Panc1 (cell line): ENCODE measurements around the gene TBCK. TPM values are rescaled to one million over a fixed set of nuclear protein-coding genes. Genes with fewer than 3 reads are reported as not detected.

Experiments
- ATAC-seq: fragments of 200-7000 bp; cut with Tn5 transposase; 2 replicates; pipeline ENCODE4 v1.9.1; 2020; ENCODE audit warnings: mild to moderate bottlenecking, moderate library complexity
- BruUV-seq: library from RNA; stranded (reverse); fragments of 400-500 nt; replicated peaks from 2 replicates; lab custom pipeline; 2021; lab: Mats Ljungman, UMichigan
- CTCF ChIA-PET: fragments of 300-600 bp; sonication (Branson Sonifier 250); formaldehyde crosslinking; loops from one replicate; lab custom pipeline; 2022; ENCODE audit warnings: antibody characterized with exemption; lab: Charles Lee
- POLR2A ChIA-PET: fragments of 300-600 bp; sonication (Branson Sonifier 250); formaldehyde crosslinking; loops from one replicate; lab custom pipeline; 2022; ENCODE audit warnings: antibody characterized with exemption; lab: Charles Lee
- DNase-seq: peaks from one replicate; pipeline ENCODE4 v3.0.0-alpha.2; 2010; ENCODE audit warnings: low read depth, low spot score
- H3K27ac ChIP-seq: 2 replicates; pipeline ENCODE4 v1.5.1; 2011; ENCODE audit warnings: mild to moderate bottlenecking, low read length, inconsistent platforms
- H3K27me3 ChIP-seq: fragments of 200-500 bp; sonication (Bioruptor generic); 2 replicates; pipeline ENCODE4 v1.6.0; 2014; ENCODE audit warnings: low read length, inconsistent platforms; ENCODE audit not compliant: control insufficient read depth, insufficient read depth
- H3K36me3 ChIP-seq: fragments of 200-500 bp; sonication (Bioruptor generic); 2 replicates; pipeline ENCODE4 v1.5.1; 2014; ENCODE audit warnings: inconsistent platforms, mild to moderate bottlenecking, low read length, moderate library complexity; ENCODE audit not compliant: control insufficient read depth, insufficient read depth
- H3K4me1 ChIP-seq: 2 replicates; pipeline ENCODE4 v1.5.1; 2011; ENCODE audit warnings: inconsistent platforms, mild to moderate bottlenecking, low read length, moderate library complexity; ENCODE audit not compliant: control insufficient read depth, insufficient read depth
- H3K4me3 ChIP-seq, 2 experiments: 2 replicates each; pipeline ENCODE4 v1.5.1; 2011 to 2012; ENCODE audit warnings: low read depth in 2 of 2, low read length in 2 of 2, mild to moderate bottlenecking in 2 of 2, inconsistent platforms in 1 of 2, moderate library complexity in 1 of 2
- H3K9me3 ChIP-seq: fragments of 200-500 bp; sonication (Bioruptor generic); 2 replicates; pipeline ENCODE4 v1.5.1; 2014; ENCODE audit warnings: low read depth, mild to moderate bottlenecking, inconsistent platforms, low read length, moderate library complexity; ENCODE audit not compliant: control insufficient read depth, insufficient read depth
- CTCF ChIP-seq: fragments of 450-650 bp; IDR thresholded peaks from 2 replicates; pipeline ENCODE4 v1.5.1; 2017; ENCODE audit warnings: mild to moderate bottlenecking
- POLR2AphosphoS5 ChIP-seq: IDR thresholded peaks from 2 replicates; pipeline ENCODE4 v1.6.1; 2012; ENCODE audit warnings: mild to moderate bottlenecking, low read depth, low read length, moderate library complexity
- SIN3A ChIP-seq: IDR thresholded peaks from 2 replicates; pipeline ENCODE4 v1.6.1; 2012; ENCODE audit warnings: low read depth, mild to moderate bottlenecking, low read length, moderate library complexity, borderline replicate concordance; ENCODE audit not compliant: insufficient read depth
- TCF7L2 ChIP-seq: IDR thresholded peaks from 2 replicates; pipeline ENCODE4 v1.6.1; 2011; ENCODE audit warnings: mild to moderate bottlenecking, low read depth, low read length, inconsistent platforms
- in situ Hi-C: cut with HindIII; loops from 2 replicates; pipeline ENCODE4 v1.10.0; 2016; ENCODE audit warnings: low sequenced_read_pairs, low pct_unique_long_range_greater_than_20kb
- intact Hi-C: fragments of 100-400 bp; cut with micrococcal nuclease; formaldehyde crosslinking; loops from one replicate; pipeline ENCODE4 v1.10.0; 2022; ENCODE audit not compliant: unreplicated experiment
- total RNA-seq: library from RNA; stranded (reverse); gene quantifications from one replicate; pipeline ENCODE4 v1.2.1, GENCODE V29; 2021; ENCODE audit not compliant: unreplicated experiment
- TF ChIP-seq, protein P1 (sequence below), 2 experiments: IDR thresholded peaks; 2 replicates each; pipeline ENCODE4 v1.6.1; 2011 to 2012; ENCODE audit warnings: low read depth in 2 of 2, control low read depth in 1 of 2, low read length in 1 of 2, mild to moderate bottlenecking in 1 of 2, moderate library complexity in 1 of 2; ENCODE audit not compliant: insufficient read depth in 1 of 2

TBCK gene
- total RNA-seq, 1 experiment from 2014 or later: 15.1 TPM

GRCh38 chr4:106316773-106317409 lies 882 bp upstream of the TBCK start:
- Histone ChIP-seq H3K4me1 (peaks cover 3% of the 10 kb centered on the region; the same call in 1 of the 2 replicates), H3K9me3 (no peaks in the 10 kb centered on the region), H3K27ac (peak overlapping the region; percentile 96), H3K36me3 (peaks cover 13% of the 10 kb centered on the region; the same call in 1 of the 2 replicates), H3K4me3 (peak overlapping the region; percentile 89 to 97), H3K27me3 (no peaks in the 10 kb centered on the region)
- POLR2A ChIA-PET: no interaction called here
- TF ChIP-seq TCF7L2 (no peak), POLR2AphosphoS5 (no peak), CTCF (no peak)
- BruUV-seq: TSS peak; percentile 88
- DNase-seq: no peak
- no peak for ATAC-seq
- in situ Hi-C loops: no loop called here
- intact Hi-C loops: no loop called here
- CTCF ChIA-PET: no interaction called here

DNA sequence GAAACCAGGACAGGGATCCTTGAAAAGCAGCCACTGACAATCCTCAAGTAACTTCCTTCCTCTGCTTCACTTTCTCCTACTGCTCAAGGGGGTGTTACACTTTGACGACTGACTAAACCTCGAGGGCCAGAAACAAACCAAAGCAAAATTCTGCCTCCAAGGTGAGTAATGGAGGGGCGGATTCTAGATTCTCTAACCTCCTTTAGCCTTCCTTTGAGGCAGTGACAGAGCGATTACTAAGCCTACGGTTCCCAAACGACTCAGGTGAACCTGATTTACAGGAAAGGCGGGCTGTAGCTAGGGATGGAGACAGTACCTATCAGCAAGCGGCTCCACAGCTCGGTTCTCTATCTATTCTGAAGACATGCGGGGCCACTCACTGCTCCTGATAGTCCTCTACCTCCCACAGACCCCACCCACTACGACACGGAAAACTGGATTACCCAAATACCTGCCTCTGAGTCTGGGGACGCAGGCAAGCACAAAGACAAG lies 487 bp downstream of the TBCK start:
- H3K36me3 ChIP-seq: peaks cover 13% of the 10 kb centered on the region; the same call in 1 of the 2 replicates
- DNase-seq (no peak), ATAC-seq (peak; percentile 42)
- no peaks in the 10 kb centered on the region for H3K9me3 ChIP-seq
- BruUV-seq: TSS peak; percentile 89
- CTCF ChIA-PET: no interaction called here
- intact Hi-C loops (no loop called here), in situ Hi-C loops (no loop called here)
- POLR2A ChIA-PET: interaction anchor here (0.7 kb wide), 3 partner anchors 28 to 1822 kb away, joined by 3 to 7 read pairs (median 4); no protein-coding TSS in a partner anchor
- H3K4me3 ChIP-seq: peak overlapping the region; percentile 89 to 97
- peaks cover 3% of the 10 kb centered on the region; the same call in 1 of the 2 replicates for H3K4me1 ChIP-seq
- H3K27me3 ChIP-seq: no peaks in the 10 kb centered on the region
- TF ChIP-seq, protein P1, sequence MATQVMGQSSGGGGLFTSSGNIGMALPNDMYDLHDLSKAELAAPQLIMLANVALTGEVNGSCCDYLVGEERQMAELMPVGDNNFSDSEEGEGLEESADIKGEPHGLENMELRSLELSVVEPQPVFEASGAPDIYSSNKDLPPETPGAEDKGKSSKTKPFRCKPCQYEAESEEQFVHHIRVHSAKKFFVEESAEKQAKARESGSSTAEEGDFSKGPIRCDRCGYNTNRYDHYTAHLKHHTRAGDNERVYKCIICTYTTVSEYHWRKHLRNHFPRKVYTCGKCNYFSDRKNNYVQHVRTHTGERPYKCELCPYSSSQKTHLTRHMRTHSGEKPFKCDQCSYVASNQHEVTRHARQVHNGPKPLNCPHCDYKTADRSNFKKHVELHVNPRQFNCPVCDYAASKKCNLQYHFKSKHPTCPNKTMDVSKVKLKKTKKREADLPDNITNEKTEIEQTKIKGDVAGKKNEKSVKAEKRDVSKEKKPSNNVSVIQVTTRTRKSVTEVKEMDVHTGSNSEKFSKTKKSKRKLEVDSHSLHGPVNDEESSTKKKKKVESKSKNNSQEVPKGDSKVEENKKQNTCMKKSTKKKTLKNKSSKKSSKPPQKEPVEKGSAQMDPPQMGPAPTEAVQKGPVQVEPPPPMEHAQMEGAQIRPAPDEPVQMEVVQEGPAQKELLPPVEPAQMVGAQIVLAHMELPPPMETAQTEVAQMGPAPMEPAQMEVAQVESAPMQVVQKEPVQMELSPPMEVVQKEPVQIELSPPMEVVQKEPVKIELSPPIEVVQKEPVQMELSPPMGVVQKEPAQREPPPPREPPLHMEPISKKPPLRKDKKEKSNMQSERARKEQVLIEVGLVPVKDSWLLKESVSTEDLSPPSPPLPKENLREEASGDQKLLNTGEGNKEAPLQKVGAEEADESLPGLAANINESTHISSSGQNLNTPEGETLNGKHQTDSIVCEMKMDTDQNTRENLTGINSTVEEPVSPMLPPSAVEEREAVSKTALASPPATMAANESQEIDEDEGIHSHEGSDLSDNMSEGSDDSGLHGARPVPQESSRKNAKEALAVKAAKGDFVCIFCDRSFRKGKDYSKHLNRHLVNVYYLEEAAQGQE (IDR thresholded peaks at IDR 0.05; ENCODE audit: insufficient read depth in 1 of 2, low read depth in 2 of 2, low read length in 1 of 2): no peak
- TF ChIP-seq CTCF: no peak
- no peak for TF ChIP-seq TCF7L2
- TF ChIP-seq POLR2AphosphoS5: no peak
- no peak for TF ChIP-seq SIN3A
- H3K27ac ChIP-seq: peak overlapping the region; percentile 96
